Measurements from ENCODE around the gene PERCC1.

PERCC1 gene

GRCh38 chr16:1422076-1422475 is 8.8 kb upstream of the PERCC1 start:
- Histone ChIP-seq H3F3A (ENCODE audit: control insufficient read depth, insufficient read depth) (0 out of 2 replicates have a peak, but pooled peaks cover 3% of the 10 kb centered on the region), H3K27me3 (ENCODE audit: control insufficient read depth, low read length) (no peaks in the 10 kb centered on the region), H4K20me1 (ENCODE audit: control insufficient read depth, insufficient read depth, low read depth, low read length) (no peaks in the 10 kb centered on the region), H3K9me2 (replicated peaks; ENCODE audit: control insufficient read depth, low read length) (no peaks in the 10 kb centered on the region), H3K4me2 (ENCODE audit: low read length) (peak overlapping the region; percentile 99), H3K4me3 (ENCODE audit: low read length) (peak overlapping the region; percentile 98; the same call in 1 of the 2 replicates), H3K27ac (ENCODE audit: low read depth, low read length) (no peak overlapping the region), H3K79me2 (ENCODE audit: control insufficient read depth, low read length) (peaks cover 32% of the 10 kb centered on the region), H3K4me1 (ENCODE audit: control insufficient read depth, low read length) (peaks cover 27% of the 10 kb centered on the region), H3K9me3 (ENCODE audit: control insufficient read depth, insufficient read depth, low read length) (no peaks in the 10 kb centered on the region), H3K36me3 (ENCODE audit: control insufficient read depth, low read length) (peaks cover 11% of the 10 kb centered on the region)
- TF ChIP-seq EZH2phosphoT487 (IDR thresholded peaks at IDR 0.05; ENCODE audit: borderline replicate concordance, low read length) (no peak), CTCF (IDR thresholded peaks at IDR 0.05; ENCODE audit: low read depth, low read length, poor library complexity, severe bottlenecking) (no peak)

GRCh38 chr16:1424028-1424427 is 6.8 kb upstream of the PERCC1 start:
- no peak overlapping the region for H3K4me2 ChIP-seq (ENCODE audit: low read length)
- H3K27me3 ChIP-seq (ENCODE audit: control insufficient read depth, low read length): no peaks in the 10 kb centered on the region
- H3K9me2 ChIP-seq (replicated peaks; ENCODE audit: control insufficient read depth, low read length): no peaks in the 10 kb centered on the region
- H4K20me1 ChIP-seq (ENCODE audit: control insufficient read depth, insufficient read depth, low read depth, low read length): no peaks in the 10 kb centered on the region
- no peaks in the 10 kb centered on the region for H3K9me3 ChIP-seq (ENCODE audit: control insufficient read depth, insufficient read depth, low read length)
- H3F3A ChIP-seq (ENCODE audit: control insufficient read depth, insufficient read depth): 0 out of 2 replicates have a peak, but pooled peaks cover 3% of the 10 kb centered on the region
- H3K36me3 ChIP-seq (ENCODE audit: control insufficient read depth, low read length): peaks cover 6% of the 10 kb centered on the region
- peaks cover 16% of the 10 kb centered on the region for H3K79me2 ChIP-seq (ENCODE audit: control insufficient read depth, low read length)
- peaks cover 25% of the 10 kb centered on the region for H3K4me1 ChIP-seq (ENCODE audit: control insufficient read depth, low read length)
- TF ChIP-seq EZH2phosphoT487 (IDR thresholded peaks at IDR 0.05; ENCODE audit: borderline replicate concordance, low read length) (no peak), CTCF (IDR thresholded peaks at IDR 0.05; ENCODE audit: low read depth, low read length, poor library complexity, severe bottlenecking) (no peak)
- no peak overlapping the region for H3K27ac ChIP-seq (ENCODE audit: low read depth, low read length)
- H3K4me3 ChIP-seq (ENCODE audit: low read length): no peak overlapping the region

- Histone ChIP-seq H3K36me3 (ENCODE audit: control insufficient read depth, low read length) (no peaks in the 10 kb centered on the region), H3K27ac (ENCODE audit: low read depth, low read length) (no peak overlapping the region), H3F3A (ENCODE audit: control insufficient read depth, insufficient read depth) (0 out of 2 replicates have a peak, but pooled peaks cover 3% of the 10 kb centered on the region), H3K4me2 (ENCODE audit: low read length) (no peak overlapping the region), H3K4me1 (ENCODE audit: control insufficient read depth, low read length) (peaks cover 22% of the 10 kb centered on the region), H4K20me1 (ENCODE audit: control insufficient read depth, insufficient read depth, low read depth, low read length) (no peaks in the 10 kb centered on the region), H3K27me3 (ENCODE audit: control insufficient read depth, low read length) (no peaks in the 10 kb centered on the region), H3K9me3 (ENCODE audit: control insufficient read depth, insufficient read depth, low read length) (no peaks in the 10 kb centered on the region), H3K9me2 (replicated peaks; ENCODE audit: control insufficient read depth, low read length) (no peaks in the 10 kb centered on the region), H3K79me2 (ENCODE audit: control insufficient read depth, low read length) (no peaks in the 10 kb centered on the region), H3K4me3 (ENCODE audit: low read length) (no peak overlapping the region)
- TF ChIP-seq EZH2phosphoT487 (IDR thresholded peaks at IDR 0.05; ENCODE audit: borderline replicate concordance, low read length): no peak
- no peak for TF ChIP-seq CTCF (IDR thresholded peaks at IDR 0.05; ENCODE audit: low read depth, low read length, poor library complexity, severe bottlenecking)
Measured at GRCh38 chr16:1425616-1426370, 5.1 kb upstream of the PERCC1 start.
